IMR-90 (cell line): Measurements from ENCODE around the gene ADAMTS12.

Experiments used
- CEBPB ChIP-seq: IDR thresholded peaks from 2 replicates; pipeline ENCODE4 v1.6.1; 2012; ENCODE audit warnings: low read depth, low read length, improper control_type of control experiment
- CTCF ChIP-seq: conservative IDR thresholded peaks from 2 replicates; pipeline ENCODE4 v1.5.1; 2012; ENCODE audit warnings: mild to moderate bottlenecking, low read depth, low read length, improper control_type of control experiment
- FOS ChIP-seq: fragments of 150-350 bp; IDR thresholded peaks from 2 replicates; pipeline ENCODE4 v1.6.1; 2016; ENCODE audit warnings: low read depth, low read length
- MAFK ChIP-seq: IDR thresholded peaks from 2 replicates; pipeline ENCODE4 v1.6.1; 2012; ENCODE audit warnings: low read depth, low read length, improper control_type of control experiment
- MXI1 ChIP-seq: IDR thresholded peaks from 2 replicates; pipeline ENCODE4 v1.6.1; 2012; ENCODE audit warnings: low read depth, mild to moderate bottlenecking, low read length, moderate library complexity, borderline replicate concordance
- NFE2L2 ChIP-seq: fragments of 150-350 bp; IDR thresholded peaks from 2 replicates; pipeline ENCODE4 v1.6.1; 2016; ENCODE audit warnings: low read depth, mild to moderate bottlenecking, low read length
- POLR2A ChIP-seq: IDR thresholded peaks from 2 replicates; pipeline ENCODE4 v1.6.1; 2012; ENCODE audit warnings: mild to moderate bottlenecking, low read depth, low read length
- RAD21 ChIP-seq: IDR thresholded peaks from 2 replicates; pipeline ENCODE4 v1.6.1; 2012; ENCODE audit warnings: low read length, improper control_type of control experiment
- RCOR1 ChIP-seq: IDR thresholded peaks from 2 replicates; pipeline ENCODE4 v1.6.1; 2012; ENCODE audit warnings: mild to moderate bottlenecking, low read length, improper control_type of control experiment; ENCODE audit not compliant: insufficient replicate concordance
- RFX5 ChIP-seq: IDR thresholded peaks from 2 replicates; pipeline ENCODE4 v1.8.0; 2012; ENCODE audit warnings: low read depth, mild to moderate bottlenecking, low read length, moderate library complexity
- SMC3 ChIP-seq: fragments of 150-350 bp; IDR thresholded peaks from 2 replicates; pipeline ENCODE4 v1.6.1; 2016; ENCODE audit warnings: low read depth, mild to moderate bottlenecking, antibody characterized with exemption, low read length, moderate library complexity
- USF2 ChIP-seq: fragments of 150-350 bp; IDR thresholded peaks from 2 replicates; pipeline ENCODE4 v1.6.1; 2017; ENCODE audit warnings: mild to moderate bottlenecking, antibody characterized with exemption, low read length, low read depth

DNA sequence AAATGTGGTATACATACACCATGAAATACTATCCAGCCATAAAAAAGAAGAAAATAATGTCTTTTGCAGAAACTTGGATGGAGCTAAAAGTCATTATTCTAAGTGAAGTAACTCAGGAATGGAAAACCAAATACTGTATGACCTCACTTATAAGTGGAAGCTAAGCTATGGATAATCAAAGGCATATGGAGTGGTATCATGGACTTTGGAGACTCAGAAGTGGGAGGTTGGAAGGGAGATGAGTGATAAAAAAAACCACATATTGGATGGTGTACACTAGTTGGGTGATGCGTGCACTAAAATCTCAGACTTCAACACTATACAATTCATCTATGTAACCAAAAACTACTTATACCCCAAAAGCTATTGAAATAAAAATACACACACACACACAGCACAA, 24.5 kb downstream of the ADAMTS12 start:
- TF ChIP-seq POLR2A (no peak), RCOR1 (no peak), CTCF (no peak), RAD21 (no peak), MXI1 (no peak), MAFK (no peak), USF2 (no peak), RFX5 (no peak), NFE2L2 (no peak), CEBPB (no peak), SMC3 (no peak), FOS (no peak)
